CD4-positive, alpha-beta T cell (primary cell): ENCODE results near the gene ZSWIM5. TPM values are rescaled to one million over a fixed set of nuclear protein-coding genes. Genes with fewer than 3 reads are reported as not detected.

Source experiments
- ATAC-seq: fragments of 200-7000 bp; cut with Tn5 transposase; one replicate; pipeline ENCODE4 v1.10.0; 2022; ENCODE audit warnings: mild to moderate bottlenecking; ENCODE audit not compliant: poor library complexity
- CTCF ChIA-PET: fragments of 350-600 bp; sonication (Branson Sonifier 250); formaldehyde crosslinking; loops from one replicate; lab custom pipeline; 2021; ENCODE audit warnings: antibody characterized with exemption, inconsistent platforms; lab: Charles Lee
- POLR2A ChIA-PET: fragments of 350-600 bp; sonication (Branson Sonifier 250); formaldehyde crosslinking; loops from one replicate; lab custom pipeline; 2021; ENCODE audit warnings: antibody characterized with exemption, inconsistent platforms; lab: Charles Lee
- DNase-seq, 14 experiments: peaks; one replicate each; pipeline ENCODE4 v3.0.0-alpha.2; 2013 to 2020; ENCODE audit warnings: mixed read lengths in 2 of 14
- H3K27ac ChIP-seq, 2 donors: one replicate each; pipeline versions ENCODE4 v1.5.1 to v1.7.0; 2013; ENCODE audit warnings: low read length in 2 of 2, low read depth in 1 of 2, mild to moderate bottlenecking in 1 of 2
- H3K27me3 ChIP-seq, 2 experiments: 1 replicate in 1 of 2; 2 replicates in 1 of 2; pipeline versions ENCODE4 v1.6.1 to v1.7.0; 2013; ENCODE audit warnings: low read length in 2 of 2, control low read depth in 1 of 2, mild to moderate bottlenecking in 1 of 2, moderate library complexity in 1 of 2; ENCODE audit not compliant: insufficient read depth in 2 of 2, control insufficient read depth in 1 of 2
- H3K36me3 ChIP-seq: one replicate; pipeline ENCODE4 v1.6.1; 2013; ENCODE audit warnings: low read length, control low read depth; ENCODE audit not compliant: insufficient read depth
- H3K4me1 ChIP-seq: one replicate; pipeline ENCODE4 v1.6.1; 2013; ENCODE audit warnings: low read length, control low read depth; ENCODE audit not compliant: insufficient read depth
- H3K4me3 ChIP-seq: one replicate; pipeline ENCODE4 v1.5.1; 2013; ENCODE audit warnings: mild to moderate bottlenecking, low read length, moderate library complexity
- H3K9me3 ChIP-seq, 2 experiments: 1 replicate in 1 of 2; 2 replicates in 1 of 2; pipeline versions ENCODE4 v1.6.1 to v1.7.0; 2013; ENCODE audit warnings: low read length in 2 of 2, mild to moderate bottlenecking in 2 of 2, control low read depth in 1 of 2, moderate library complexity in 1 of 2; ENCODE audit not compliant: control insufficient read depth in 1 of 2, insufficient read depth in 1 of 2
- H3K27ac Mint-ChIP-seq: one replicate; pipeline ENCODE4 v1.8.0; 2020; ENCODE audit warnings: mixed read lengths
- H3K27me3 Mint-ChIP-seq: one replicate; pipeline ENCODE4 v1.8.0; 2021; ENCODE audit warnings: mixed read lengths
- H3K36me3 Mint-ChIP-seq: one replicate; pipeline ENCODE4 v1.8.0; 2021; ENCODE audit warnings: low read depth, mixed read lengths
- H3K4me1 Mint-ChIP-seq: one replicate; pipeline ENCODE4 v1.8.0; 2021; ENCODE audit warnings: low read depth, mixed read lengths
- H3K4me3 Mint-ChIP-seq: one replicate; pipeline ENCODE4 v1.8.0; 2020; ENCODE audit warnings: mild to moderate bottlenecking, mixed read lengths
- H3K9me3 Mint-ChIP-seq: one replicate; pipeline ENCODE4 v1.8.0; 2020; ENCODE audit warnings: mixed read lengths
- intact Hi-C, 2 experiments: fragments of 100-400 bp; cut with DNase I in 1 of 2; cut with micrococcal nuclease in 1 of 2; formaldehyde crosslinking; loops; one replicate each; pipeline versions ENCODE4 v1.15.1 to v1.9.0; 2023 to 2025; cut with DNase I, micrococcal nuclease
- total RNA-seq, 174 experiments: library from RNA in 2 of 174; stranded (reverse) in 2 of 174; gene quantifications; one replicate each; pipeline ENCODE4 v1.2.3 and lab custom pipeline; 2021 to 2026
- TF ChIP-seq, protein P1 (sequence below): fragments of 200-600 bp; IDR thresholded peaks from one replicate; pipeline ENCODE4 v1.8.0; 2022; ENCODE audit warnings: antibody characterized with exemption, mild to moderate bottlenecking

Gene ZSWIM5
- total RNA-seq, 2 experiments from 2014 or later, result 0.91 to 1.1 TPM

DNA sequence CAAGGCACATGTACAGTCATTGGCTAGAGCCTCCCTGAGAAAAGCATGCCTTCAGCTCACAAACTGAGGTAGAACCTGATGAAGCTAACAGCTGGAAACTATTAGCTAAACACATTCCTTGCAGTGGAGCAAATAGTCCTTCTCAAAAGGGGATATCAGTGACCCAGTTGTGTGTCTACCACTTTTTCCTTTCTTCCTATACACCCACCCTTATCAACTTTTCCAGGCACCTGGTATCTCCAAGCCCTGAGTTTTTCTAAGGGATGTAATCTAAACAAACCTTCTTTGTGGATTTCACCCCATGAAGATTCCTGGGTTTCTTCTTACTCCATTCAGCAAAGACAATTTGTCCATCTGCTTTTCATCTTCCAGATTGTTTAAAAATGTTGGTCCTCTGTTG lies 10.5 kb upstream of the ZSWIM5 start:
- ATAC-seq (no peak), DNase-seq (no peak)
- Mint-ChIP-seq H3K9me3 (no peaks in the 10 kb centered on the region), H3K27me3 (peaks cover 24% of the 10 kb centered on the region), H3K27ac (no peak overlapping the region), H3K4me1 (no peaks in the 10 kb centered on the region), H3K4me3 (no peak overlapping the region), H3K36me3 (no peaks in the 10 kb centered on the region)
- no peaks in the 10 kb centered on the region for H3K4me1 ChIP-seq
- intact Hi-C loops, result no loop called here
- no peak overlapping the region for H3K27ac ChIP-seq
- TF ChIP-seq, protein P1, sequence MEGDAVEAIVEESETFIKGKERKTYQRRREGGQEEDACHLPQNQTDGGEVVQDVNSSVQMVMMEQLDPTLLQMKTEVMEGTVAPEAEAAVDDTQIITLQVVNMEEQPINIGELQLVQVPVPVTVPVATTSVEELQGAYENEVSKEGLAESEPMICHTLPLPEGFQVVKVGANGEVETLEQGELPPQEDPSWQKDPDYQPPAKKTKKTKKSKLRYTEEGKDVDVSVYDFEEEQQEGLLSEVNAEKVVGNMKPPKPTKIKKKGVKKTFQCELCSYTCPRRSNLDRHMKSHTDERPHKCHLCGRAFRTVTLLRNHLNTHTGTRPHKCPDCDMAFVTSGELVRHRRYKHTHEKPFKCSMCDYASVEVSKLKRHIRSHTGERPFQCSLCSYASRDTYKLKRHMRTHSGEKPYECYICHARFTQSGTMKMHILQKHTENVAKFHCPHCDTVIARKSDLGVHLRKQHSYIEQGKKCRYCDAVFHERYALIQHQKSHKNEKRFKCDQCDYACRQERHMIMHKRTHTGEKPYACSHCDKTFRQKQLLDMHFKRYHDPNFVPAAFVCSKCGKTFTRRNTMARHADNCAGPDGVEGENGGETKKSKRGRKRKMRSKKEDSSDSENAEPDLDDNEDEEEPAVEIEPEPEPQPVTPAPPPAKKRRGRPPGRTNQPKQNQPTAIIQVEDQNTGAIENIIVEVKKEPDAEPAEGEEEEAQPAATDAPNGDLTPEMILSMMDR, result no peak
- H3K4me3 ChIP-seq, result no peak overlapping the region
- ChIA-PET CTCF (no interaction called here), POLR2A (no interaction called here)
- peaks cover 0 to 3% of the 10 kb centered on the region in 2 experiments for H3K27me3 ChIP-seq
- no peaks in the 10 kb centered on the region for H3K9me3 ChIP-seq
- no peaks in the 10 kb centered on the region for H3K36me3 ChIP-seq

DNA sequence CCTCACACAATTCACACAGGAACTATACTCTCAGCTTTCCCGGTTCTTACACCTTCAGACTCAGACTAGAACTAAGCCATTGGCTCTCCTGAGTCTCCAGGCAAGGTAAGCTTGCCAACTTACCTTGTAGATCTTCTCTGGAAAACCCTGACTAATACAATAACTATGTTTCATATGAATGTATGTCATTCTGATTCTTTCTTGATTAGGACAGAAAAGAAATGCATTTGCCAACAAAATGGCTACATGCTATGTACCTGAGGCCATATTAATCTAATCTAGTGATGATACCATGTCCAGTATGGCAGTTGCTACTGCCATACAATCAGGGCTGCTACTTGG lies 9.8 kb upstream of the ZSWIM5 start:
- H3K36me3 Mint-ChIP-seq, result no peaks in the 10 kb centered on the region
- TF ChIP-seq, protein P1, result no peak
- DNase-seq (no peak), ATAC-seq (no peak)
- H3K4me3 Mint-ChIP-seq, result no peak overlapping the region
- H3K9me3 ChIP-seq, result no peaks in the 10 kb centered on the region
- H3K4me1 Mint-ChIP-seq, result no peaks in the 10 kb centered on the region
- POLR2A ChIA-PET, result no interaction called here
- H3K4me1 ChIP-seq, result no peaks in the 10 kb centered on the region
- peaks cover 24% of the 10 kb centered on the region for H3K27me3 Mint-ChIP-seq
- CTCF ChIA-PET, result no interaction called here
- H3K27me3 ChIP-seq, result peaks cover 0 to 3% of the 10 kb centered on the region in 2 experiments
- no peak overlapping the region for H3K27ac Mint-ChIP-seq
- intact Hi-C loops, result no loop called here
- no peak overlapping the region for H3K4me3 ChIP-seq
- no peaks in the 10 kb centered on the region for H3K9me3 Mint-ChIP-seq
- no peaks in the 10 kb centered on the region for H3K36me3 ChIP-seq
- no peak overlapping the region for H3K27ac ChIP-seq

DNA sequence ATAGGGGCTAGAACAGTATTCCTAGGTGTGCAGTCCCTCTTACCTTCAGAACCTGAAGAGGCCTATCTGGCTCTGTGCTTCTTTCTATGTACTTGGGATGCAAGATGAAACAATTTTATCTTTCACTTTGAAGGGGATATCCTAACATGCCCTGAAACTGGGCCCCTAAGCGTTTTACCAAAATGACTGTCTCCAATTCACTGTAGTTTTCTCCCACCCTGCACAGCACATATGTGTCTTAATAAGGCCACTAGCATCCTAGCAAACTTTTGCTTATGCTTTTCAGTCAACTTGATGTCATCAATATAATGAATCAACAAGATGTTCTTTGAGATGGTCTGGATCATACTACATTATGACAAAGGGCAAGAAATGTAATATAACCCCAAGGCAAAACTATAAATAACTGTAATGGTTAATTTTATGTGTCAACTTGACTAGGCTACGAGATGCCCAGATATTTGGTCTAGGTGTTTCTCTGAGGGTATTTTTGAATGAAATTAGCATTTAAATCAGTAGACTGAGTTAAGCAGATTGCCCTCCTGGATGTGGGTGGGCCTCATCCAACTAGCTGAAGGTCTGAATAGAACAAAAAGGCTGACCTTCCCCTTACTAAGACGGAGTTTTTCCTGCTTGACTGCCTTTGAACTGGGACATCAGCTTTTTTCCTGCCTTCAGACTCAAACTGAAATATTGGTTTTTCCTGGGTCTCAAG lies 9.2 kb upstream of the ZSWIM5 start:
- Mint-ChIP-seq H3K27me3 (peaks cover 24% of the 10 kb centered on the region), H3K4me3 (no peak overlapping the region), H3K27ac (no peak overlapping the region), H3K36me3 (no peaks in the 10 kb centered on the region), H3K4me1 (no peaks in the 10 kb centered on the region), H3K9me3 (no peaks in the 10 kb centered on the region)
- no peak overlapping the region for H3K27ac ChIP-seq
- H3K4me3 ChIP-seq, result no peak overlapping the region
- DNase-seq (no peak), ATAC-seq (no peak)
- H3K36me3 ChIP-seq, result no peaks in the 10 kb centered on the region
- POLR2A ChIA-PET, result no interaction called here
- intact Hi-C loops, result no loop called here
- H3K27me3 ChIP-seq, result peaks cover 0 to 3% of the 10 kb centered on the region in 2 experiments
- no peaks in the 10 kb centered on the region for H3K4me1 ChIP-seq
- no peaks in the 10 kb centered on the region for H3K9me3 ChIP-seq
- TF ChIP-seq, protein P1, result no peak
- CTCF ChIA-PET, result no interaction called here
